K562 (cell line): ENCODE results near the gene ASF1B. TPM values are rescaled to one million over a fixed set of nuclear protein-coding genes. Genes with fewer than 3 reads are reported as not detected.

ENCODE experiments used
- ATF1 ChIP-seq, 2 experiments: fragments of 450-650 bp in 1 of 2; IDR thresholded peaks; 2 replicates each; pipeline ENCODE4 v1.6.1; 2016; ENCODE audit warnings: missing compliant biosample characterization in 1 of 2, missing genetic modification characterization in 1 of 2
- CBX1 ChIP-seq: sonication (generic); IDR thresholded peaks from 2 replicates; pipeline ENCODE4 v1.6.1; 2016; ENCODE audit warnings: antibody characterized with exemption, low read depth, mild to moderate bottlenecking
- CEBPB ChIP-seq: fragments of 450-650 bp; IDR thresholded peaks from 2 replicates; pipeline ENCODE4 v1.6.1; 2016; ENCODE audit warnings: missing genetic modification characterization, missing compliant biosample characterization
- CEBPG ChIP-seq, 3 experiments: fragments of 200-800 bp in 1 of 3; sonication (Bioruptor generic) in 1 of 3; sonication (generic) in 1 of 3; formaldehyde crosslinking in 1 of 3; IDR thresholded peaks in 2 of 3; conservative IDR thresholded peaks in 1 of 3; 2 replicates each; pipeline versions ENCODE4 v1.6.1 to v1.8.0; 2016 to 2022; ENCODE audit warnings: missing compliant biosample characterization in 2 of 3, missing genetic modification characterization in 2 of 3, mild to moderate bottlenecking in 1 of 3, missing genetic modification reagents in 1 of 3
- ETV6 ChIP-seq, 3 experiments: fragments of 150-350 bp in 1 of 3; sonication (generic) in 1 of 3; formaldehyde crosslinking in 1 of 3; IDR thresholded peaks; 2 replicates each; pipeline versions ENCODE4 v1.6.1 to v1.8.0; 2014 to 2022; ENCODE audit warnings: borderline replicate concordance in 2 of 3, low read depth in 2 of 3, antibody characterized with exemption in 1 of 3, low read length in 1 of 3, mild to moderate bottlenecking in 1 of 3, missing genetic modification reagents in 1 of 3
- EZH2 ChIP-seq: IDR thresholded peaks from 2 replicates; pipeline ENCODE4 v1.6.1; 2012; ENCODE audit warnings: low read depth, mild to moderate bottlenecking, inconsistent platforms, low read length, borderline replicate concordance
- FOXJ2 ChIP-seq: fragments of 200-800 bp; sonication (Bioruptor generic); IDR thresholded peaks from 2 replicates; pipeline ENCODE4 v1.6.1; 2016; ENCODE audit warnings: missing genetic modification characterization, missing compliant biosample characterization
- HNRNPLL ChIP-seq: fragments of 200-400 bp; formaldehyde crosslinking; IDR thresholded peaks from 2 replicates; pipeline ENCODE4 v1.6.1; 2017; ENCODE audit warnings: low read length, low read depth, mild to moderate bottlenecking; ENCODE audit not compliant: poor library complexity, severe bottlenecking
- JUND ChIP-seq, 2 experiments: IDR thresholded peaks; 2 replicates in 1 of 2; 3 replicates in 1 of 2; pipeline ENCODE4 v1.6.1; 2011; ENCODE audit warnings: borderline replicate concordance in 2 of 2, low read depth in 2 of 2, low read length in 2 of 2, improper control_type of control experiment in 1 of 2, missing biosample characterization in 1 of 2, missing genetic modification characterization in 1 of 2, missing genetic modification reagents in 1 of 2
- LEF1 ChIP-seq: fragments of 450-650 bp; IDR thresholded peaks from 2 replicates; pipeline ENCODE4 v1.6.1; 2016; ENCODE audit warnings: mild to moderate bottlenecking
- MYNN ChIP-seq, 2 experiments: sonication (generic); formaldehyde crosslinking in 1 of 2; IDR thresholded peaks; 2 replicates each; pipeline versions ENCODE4 v1.5.0 to v1.6.1; 2016 to 2020; ENCODE audit warnings: antibody characterized with exemption in 1 of 2, missing genetic modification reagents in 1 of 2
- NFE2L1 ChIP-seq: fragments of 450-650 bp; IDR thresholded peaks from 2 replicates; pipeline ENCODE4 v1.6.1; 2016; ENCODE audit warnings: missing genetic modification characterization, low read depth, mild to moderate bottlenecking, missing compliant biosample characterization, moderate library complexity, borderline replicate concordance
- PHB ChIP-seq: fragments of 250-450 bp; sonication (Bioruptor Pico); IDR thresholded peaks from 2 replicates; pipeline ENCODE4 v1.5.0; 2021
- RCOR1 ChIP-seq, 2 experiments: IDR thresholded peaks; 2 replicates each; pipeline ENCODE4 v1.6.1; 2012; ENCODE audit warnings: low read depth in 2 of 2, low read length in 2 of 2, borderline replicate concordance in 1 of 2, improper control_type of control experiment in 1 of 2
- RHOXF2B ChIP-seq: fragments of 250-450 bp; sonication (Bioruptor Pico); conservative IDR thresholded peaks from 2 replicates; pipeline ENCODE4 v1.5.1; 2021
- SOX6 ChIP-seq: fragments of 450-650 bp; IDR thresholded peaks from 2 replicates; pipeline ENCODE4 v1.6.1; 2014; ENCODE audit warnings: mild to moderate bottlenecking
- ZFP36 ChIP-seq: fragments of 150-350 bp; IDR thresholded peaks from 2 replicates; pipeline ENCODE4 v1.6.1; 2018; ENCODE audit warnings: low read length, low read depth; ENCODE audit not compliant: partially characterized antibody
- ZNF134 ChIP-seq: fragments of 250-450 bp; sonication (Bioruptor Pico); conservative IDR thresholded peaks from 2 replicates; pipeline ENCODE4 v1.4.0; 2020
- polyA plus RNA-seq, 8 experiments: library from polyadenylated mRNA; depleted of rRNA in 4 of 8; stranded (reverse) in 5 of 8; unstranded in 3 of 8; fragments of >200 nt; fragmentation: Nextera tagmentation in 2 of 8; fragmentation: Illumina TruSeq in 1 of 8; extraction: Ambion mirVana in 2 of 8; extraction: Trizol in 1 of 8; gene quantifications; 2 replicates each; pipeline versions ENCODE4 v1.2.1 to v1.2.3, GENCODE V29; 2011 to 2014; ENCODE audit warnings: inconsistent platforms in 1 of 8, missing spikeins in 1 of 8
- total RNA-seq, 7 experiments: library from RNA; depleted of rRNA in 6 of 7; stranded (reverse); fragments of >200 nt in 6 of 7; fragmentation: Illumina TruSeq in 2 of 7; extraction: Trizol in 2 of 7; gene quantifications; 2 replicates each; pipeline versions ENCODE4 v1.2.1 to v1.2.3, GENCODE V29; 2011 to 2021; ENCODE audit warnings: low replicate concordance in 1 of 7
- TF ChIP-seq, protein P1 (sequence below): fragments of 450-650 bp; IDR thresholded peaks from 2 replicates; pipeline ENCODE4 v1.6.1; 2016
- TF ChIP-seq, protein P2 (sequence below): fragments of 450-650 bp; IDR thresholded peaks from 2 replicates; pipeline ENCODE4 v1.6.1; 2016; ENCODE audit warnings: antibody characterized with exemption
- TF ChIP-seq, protein P3 (sequence below), 2 experiments: fragments of 450-650 bp in 1 of 2; sonication (generic) in 1 of 2; formaldehyde crosslinking in 1 of 2; IDR thresholded peaks in 1 of 2; conservative IDR thresholded peaks in 1 of 2; 2 replicates each; pipeline versions ENCODE4 v1.6.1 to v1.8.1; 2016 to 2023; ENCODE audit warnings: mild to moderate bottlenecking in 2 of 2, moderate library complexity in 2 of 2, inconsistent platforms in 1 of 2, missing genetic modification reagents in 1 of 2
- TF ChIP-seq, protein P4 (sequence below): fragments of 450-650 bp; formaldehyde crosslinking; IDR thresholded peaks from 2 replicates; pipeline ENCODE4 v1.4.0; 2022; ENCODE audit warnings: mild to moderate bottlenecking, moderate library complexity

Gene ASF1B
- total and polyA plus RNA-seq, 9 of the 15 experiments (the other 6 are each of a cell fraction or from before 2014, with no cell fraction given), result 6.0 to 69.4 (median 53.3) TPM

DNA sequence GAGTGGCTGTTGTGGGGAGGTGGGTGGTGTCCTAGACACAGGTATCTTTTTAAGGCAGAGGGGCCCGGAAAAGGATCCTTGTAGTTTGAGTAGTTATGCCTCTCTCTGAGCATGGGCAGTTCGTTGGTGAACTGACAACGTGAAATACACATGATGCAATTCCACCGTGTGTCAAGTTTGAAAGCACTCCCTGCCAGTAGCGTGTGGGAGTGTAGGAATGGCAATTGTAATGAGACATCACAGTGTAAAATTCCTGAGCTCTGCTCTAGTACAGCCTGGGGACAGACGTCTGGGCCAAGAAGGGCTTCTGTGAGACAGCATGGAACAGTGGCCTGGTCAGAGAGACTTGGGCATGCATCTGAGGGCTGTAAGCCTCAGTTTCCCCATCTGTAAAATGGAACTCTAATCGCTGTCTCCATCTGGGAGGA, 10.4 kb upstream of the ASF1B start (continued):
- TF ChIP-seq ATF1 (CRISPR knock-in tag; IDR thresholded peaks at IDR 0.05), result no peak
- peak; percentile 35; the same call in 1 of the 2 replicates for TF ChIP-seq ATF1 (tag; IDR thresholded peaks at IDR 0.05)
- TF ChIP-seq RCOR1 (IDR thresholded peaks at IDR 0.05; ENCODE audit: borderline replicate concordance in 1 of 2, low read depth in 2 of 2, low read length in 2 of 2), result peak in 1 of 2 experiments; percentile 79; a peak in 2 of 4 replicates
- TF ChIP-seq, protein P1, sequence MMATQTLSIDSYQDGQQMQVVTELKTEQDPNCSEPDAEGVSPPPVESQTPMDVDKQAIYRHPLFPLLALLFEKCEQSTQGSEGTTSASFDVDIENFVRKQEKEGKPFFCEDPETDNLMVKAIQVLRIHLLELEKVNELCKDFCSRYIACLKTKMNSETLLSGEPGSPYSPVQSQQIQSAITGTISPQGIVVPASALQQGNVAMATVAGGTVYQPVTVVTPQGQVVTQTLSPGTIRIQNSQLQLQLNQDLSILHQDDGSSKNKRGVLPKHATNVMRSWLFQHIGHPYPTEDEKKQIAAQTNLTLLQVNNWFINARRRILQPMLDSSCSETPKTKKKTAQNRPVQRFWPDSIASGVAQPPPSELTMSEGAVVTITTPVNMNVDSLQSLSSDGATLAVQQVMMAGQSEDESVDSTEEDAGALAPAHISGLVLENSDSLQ, result no peak; the same call in 1 of the 2 replicates
- peak; percentile 77 for TF ChIP-seq CEBPB (tag)
- TF ChIP-seq, protein P2, sequence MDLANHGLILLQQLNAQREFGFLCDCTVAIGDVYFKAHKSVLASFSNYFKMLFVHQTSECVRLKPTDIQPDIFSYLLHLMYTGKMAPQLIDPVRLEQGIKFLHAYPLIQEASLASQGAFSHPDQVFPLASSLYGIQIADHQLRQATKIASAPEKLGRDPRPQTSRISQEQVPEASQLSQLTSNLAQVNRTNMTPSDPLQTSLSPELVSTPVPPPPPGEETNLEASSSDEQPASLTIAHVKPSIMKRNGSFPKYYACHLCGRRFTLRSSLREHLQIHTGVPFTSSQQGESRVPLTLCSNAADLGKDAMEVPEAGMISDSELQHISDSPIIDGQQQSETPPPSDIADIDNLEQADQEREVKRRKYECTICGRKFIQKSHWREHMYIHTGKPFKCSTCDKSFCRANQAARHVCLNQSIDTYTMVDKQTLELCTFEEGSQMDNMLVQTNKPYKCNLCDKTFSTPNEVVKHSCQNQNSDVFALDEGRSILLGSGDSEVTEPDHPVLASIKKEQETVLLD, result no peak
- no peak for TF ChIP-seq LEF1
- TF ChIP-seq HNRNPLL, result no peak
- TF ChIP-seq, protein P3, sequence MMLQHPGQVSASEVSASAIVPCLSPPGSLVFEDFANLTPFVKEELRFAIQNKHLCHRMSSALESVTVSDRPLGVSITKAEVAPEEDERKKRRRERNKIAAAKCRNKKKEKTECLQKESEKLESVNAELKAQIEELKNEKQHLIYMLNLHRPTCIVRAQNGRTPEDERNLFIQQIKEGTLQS (IDR thresholded peaks at IDR 0.05), result peak; percentile 86
- TF ChIP-seq, protein P3 (CRISPR knock-in tag; conservative IDR thresholded peaks at IDR 0.05), result no peak
- TF ChIP-seq FOXJ2 (tag), result no peak
- no peak for TF ChIP-seq ETV6 (IDR thresholded peaks at IDR 0.05; ENCODE audit: borderline replicate concordance in 1 of 2, low read depth in 2 of 2, low read length in 1 of 2)
- no peak for TF ChIP-seq ETV6 (CRISPR knock-in tag; IDR thresholded peaks at IDR 0.05; ENCODE audit: borderline replicate concordance)
- TF ChIP-seq SOX6, result 0 out of 2 replicates have a peak, but pooled peaks have one; percentile 50
- TF ChIP-seq, protein P4, sequence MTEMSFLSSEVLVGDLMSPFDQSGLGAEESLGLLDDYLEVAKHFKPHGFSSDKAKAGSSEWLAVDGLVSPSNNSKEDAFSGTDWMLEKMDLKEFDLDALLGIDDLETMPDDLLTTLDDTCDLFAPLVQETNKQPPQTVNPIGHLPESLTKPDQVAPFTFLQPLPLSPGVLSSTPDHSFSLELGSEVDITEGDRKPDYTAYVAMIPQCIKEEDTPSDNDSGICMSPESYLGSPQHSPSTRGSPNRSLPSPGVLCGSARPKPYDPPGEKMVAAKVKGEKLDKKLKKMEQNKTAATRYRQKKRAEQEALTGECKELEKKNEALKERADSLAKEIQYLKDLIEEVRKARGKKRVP, result 0 out of 2 replicates have a peak, but pooled peaks have one; percentile 46
- no peak for TF ChIP-seq RHOXF2B
- 0 out of 2 replicates have a peak, but pooled peaks have one; percentile 29 for TF ChIP-seq JUND (IDR thresholded peaks at IDR 0.05; ENCODE audit: borderline replicate concordance, low read depth, low read length)
- TF ChIP-seq JUND (tag; IDR thresholded peaks at IDR 0.05; ENCODE audit: borderline replicate concordance, low read depth, low read length), result no peak; the same call in 2 of the 3 replicates
- TF ChIP-seq ZNF134 (CRISPR knock-in tag), result no peak
- peak; percentile 23; the same call in 1 of the 2 replicates for TF ChIP-seq CBX1
- TF ChIP-seq EZH2, result no peak
- TF ChIP-seq CEBPG (CRISPR knock-in tag; IDR thresholded peaks at IDR 0.05), result peak; percentile 91
- TF ChIP-seq CEBPG (tag; conservative IDR thresholded peaks at IDR 0.05 in 1 of 2, IDR thresholded peaks at IDR 0.05 in 1 of 2), result peak; percentile 58 to 96; a peak in 3 of 4 replicates
- TF ChIP-seq MYNN (IDR thresholded peaks at IDR 0.05), result no peak
- no peak for TF ChIP-seq MYNN (CRISPR knock-in tag; IDR thresholded peaks at IDR 0.05)
- no peak for TF ChIP-seq PHB (CRISPR knock-in tag)
- TF ChIP-seq ZFP36, result peak; percentile 38
- no peak for TF ChIP-seq NFE2L1 (tag)
